ENCODE measurements around the gene MANBA. TPM values are rescaled to one million over a fixed set of nuclear protein-coding genes. Genes with fewer than 3 reads are reported as not detected.
"Not testable (repeated sequence)": the region's sequence is repeated elsewhere in the genome, so short reads cannot be mapped to it uniquely, and the experiment has no call there.

MANBA gene
- total RNA-seq, 6 experiments from 2014 or later = 31.2 to 57.9 (median 36.0) TPM

- peaks cover 54% of the 10 kb centered on the region for H3K4me1 Mint-ChIP-seq (ENCODE audit: low read depth)
- TF ChIP-seq CTCF (IDR thresholded peaks at IDR 0.05) = no peak
- H3K9me3 Mint-ChIP-seq = 0 out of 2 replicates have a peak, but pooled peaks cover 4% of the 10 kb centered on the region
- peaks cover 16% of the 10 kb centered on the region; the same call in 1 of the 2 replicates for H3K36me3 Mint-ChIP-seq (ENCODE audit: low read depth)
- H3K27ac Mint-ChIP-seq = peak overlapping the region; percentile 12; the same call in 1 of the 2 replicates
- H3K27me3 Mint-ChIP-seq (ENCODE audit: insufficient read depth) = no peaks in the 10 kb centered on the region
- peak overlapping the region; percentile 92 for H3K4me3 Mint-ChIP-seq
- DNase-seq = no peak
Observed at GRCh38 chr4:102758241-102759160, 2.3 kb downstream of the MANBA start.

GRCh38 chr4:102757681-102758080 is 3.1 kb downstream of the MANBA start:
- Mint-ChIP-seq H3K9me3 (0 out of 2 replicates have a peak, but pooled peaks cover 4% of the 10 kb centered on the region), H3K27ac (peak overlapping the region; percentile 3; the same call in 1 of the 2 replicates), H3K4me3 (no peak overlapping the region; the same call in 1 of the 2 replicates), H3K27me3 (ENCODE audit: insufficient read depth) (no peaks in the 10 kb centered on the region), H3K36me3 (ENCODE audit: low read depth) (peaks cover 16% of the 10 kb centered on the region; the same call in 1 of the 2 replicates), H3K4me1 (ENCODE audit: low read depth) (peaks cover 56% of the 10 kb centered on the region)
- TF ChIP-seq CTCF (IDR thresholded peaks at IDR 0.05) = no peak
- no peak for DNase-seq

GRCh38 chr4:102754044-102754443 is 6.7 kb downstream of the MANBA start:
- peak; percentile 36 for DNase-seq
- H3K27ac Mint-ChIP-seq = 0 out of 2 replicates have a peak overlapping the region, but pooled peaks have one; percentile 11
- H3K4me3 Mint-ChIP-seq = peak overlapping the region; percentile 34; the same call in 1 of the 2 replicates
- H3K4me1 Mint-ChIP-seq (ENCODE audit: low read depth) = peaks cover 37% of the 10 kb centered on the region
- H3K9me3 Mint-ChIP-seq = 0 out of 2 replicates have a peak, but pooled peaks cover 4% of the 10 kb centered on the region
- peaks cover 27% of the 10 kb centered on the region; the same call in 1 of the 2 replicates for H3K36me3 Mint-ChIP-seq (ENCODE audit: low read depth)
- no peaks in the 10 kb centered on the region for H3K27me3 Mint-ChIP-seq (ENCODE audit: insufficient read depth)
- TF ChIP-seq CTCF (IDR thresholded peaks at IDR 0.05) = no peak

- DNase-seq = no peak
- peaks cover 18% of the 10 kb centered on the region for H3K4me1 Mint-ChIP-seq (ENCODE audit: low read depth)
- no peak overlapping the region for H3K4me3 Mint-ChIP-seq
- no peaks in the 10 kb centered on the region for H3K27me3 Mint-ChIP-seq (ENCODE audit: insufficient read depth)
- 0 out of 2 replicates have a peak, but pooled peaks cover 4% of the 10 kb centered on the region for H3K9me3 Mint-ChIP-seq
- H3K27ac Mint-ChIP-seq = no peak overlapping the region
- peaks cover 21% of the 10 kb centered on the region; the same call in 1 of the 2 replicates for H3K36me3 Mint-ChIP-seq (ENCODE audit: low read depth)
- TF ChIP-seq CTCF (IDR thresholded peaks at IDR 0.05) = no peak
Observed at GRCh38 chr4:102751941-102752340, 8.8 kb downstream of the MANBA start.

- not testable (repeated sequence) for H3K27ac Mint-ChIP-seq; H3K4me3 Mint-ChIP-seq; H3K4me1 Mint-ChIP-seq (ENCODE audit: low read depth); H3K27me3 Mint-ChIP-seq (ENCODE audit: insufficient read depth); DNase-seq; H3K9me3 Mint-ChIP-seq
- peaks cover 51% of the 10 kb centered on the region for H3K36me3 Mint-ChIP-seq (ENCODE audit: low read depth)
Observed at GRCh38 chr4:102743352-102743751, 17.4 kb downstream of the MANBA start.

GRCh38 chr4:102738802-102739201 is 22.0 kb downstream of the MANBA start:
- H3K27me3 Mint-ChIP-seq (ENCODE audit: insufficient read depth); H3K4me3 Mint-ChIP-seq; H3K27ac Mint-ChIP-seq; H3K9me3 Mint-ChIP-seq; DNase-seq: not testable (repeated sequence)
- peaks cover 46% of the 10 kb centered on the region for H3K36me3 Mint-ChIP-seq (ENCODE audit: low read depth)
- H3K4me1 Mint-ChIP-seq (ENCODE audit: low read depth) = peaks cover 44% of the 10 kb centered on the region

Data from HFFc6 (cell line).